Endothelial cell (in vitro differentiated cells): Measurements from ENCODE around the gene ACAT1. TPM values are rescaled to one million over a fixed set of nuclear protein-coding genes. Genes with fewer than 3 reads are reported as not detected.

Experiments
- DNase-seq: peaks from one replicate; pipeline ENCODE4 v3.0.0; 2021; ENCODE audit warnings: low spot score
- H3K27ac Mint-ChIP-seq: one replicate; pipeline ENCODE4 v1.8.0; 2021; ENCODE audit warnings: mixed read lengths, inconsistent platforms; ENCODE audit not compliant: unreplicated experiment
- H3K27me3 Mint-ChIP-seq: one replicate; pipeline ENCODE4 v1.8.0; 2021; ENCODE audit warnings: mild to moderate bottlenecking, moderate library complexity, mixed read lengths, inconsistent platforms; ENCODE audit not compliant: unreplicated experiment
- H3K36me3 Mint-ChIP-seq: one replicate; pipeline ENCODE4 v1.8.0; 2021; ENCODE audit warnings: mild to moderate bottlenecking, low read depth, mixed read lengths, inconsistent platforms; ENCODE audit not compliant: unreplicated experiment
- H3K4me1 Mint-ChIP-seq: one replicate; pipeline ENCODE4 v1.8.0; 2021; ENCODE audit warnings: mild to moderate bottlenecking, mixed read lengths, inconsistent platforms; ENCODE audit not compliant: unreplicated experiment
- H3K4me3 Mint-ChIP-seq: one replicate; pipeline ENCODE4 v1.8.0; 2021; ENCODE audit warnings: mild to moderate bottlenecking, mixed read lengths, inconsistent platforms; ENCODE audit not compliant: unreplicated experiment
- H3K9me3 Mint-ChIP-seq: one replicate; pipeline ENCODE4 v1.8.0; 2021; ENCODE audit warnings: mixed read lengths, inconsistent platforms; ENCODE audit not compliant: unreplicated experiment
- long read RNA-seq: library from polyadenylated mRNA; unstranded; transcript quantifications from one replicate; pipeline ENCODE4 v2.0.0, GENCODE V29; 2020; ENCODE audit not compliant: unreplicated experiment
- total RNA-seq: library from RNA; stranded (reverse); fragmentation: NEBNext Ultra II Directional; extraction: Animal tissue kit (Norgen Biotek cat#: 25700); gene quantifications from one replicate; pipeline ENCODE4 v1.2.1, GENCODE V29; 2021; ENCODE audit not compliant: unreplicated experiment
- TF ChIP-seq, protein P1 (sequence below): fragments of 200-600 bp; sonication (generic); IDR thresholded peaks from one replicate; pipeline ENCODE4 v1.5.0; 2021; ENCODE audit warnings: antibody characterized with exemption; ENCODE audit not compliant: unreplicated experiment

The ACAT1 gene
- 26.2 TPM for total RNA-seq
- long read RNA-seq, transcript ACAT1-201 (12 exons, 1,761 nt) = major isoform, 21 of 21 reads
- long read RNA-seq, partial matches to known transcripts = 0 of 21 reads
- long read RNA-seq, other reads (novel, unspliced or antisense) = 0 of 21 reads

DNA sequence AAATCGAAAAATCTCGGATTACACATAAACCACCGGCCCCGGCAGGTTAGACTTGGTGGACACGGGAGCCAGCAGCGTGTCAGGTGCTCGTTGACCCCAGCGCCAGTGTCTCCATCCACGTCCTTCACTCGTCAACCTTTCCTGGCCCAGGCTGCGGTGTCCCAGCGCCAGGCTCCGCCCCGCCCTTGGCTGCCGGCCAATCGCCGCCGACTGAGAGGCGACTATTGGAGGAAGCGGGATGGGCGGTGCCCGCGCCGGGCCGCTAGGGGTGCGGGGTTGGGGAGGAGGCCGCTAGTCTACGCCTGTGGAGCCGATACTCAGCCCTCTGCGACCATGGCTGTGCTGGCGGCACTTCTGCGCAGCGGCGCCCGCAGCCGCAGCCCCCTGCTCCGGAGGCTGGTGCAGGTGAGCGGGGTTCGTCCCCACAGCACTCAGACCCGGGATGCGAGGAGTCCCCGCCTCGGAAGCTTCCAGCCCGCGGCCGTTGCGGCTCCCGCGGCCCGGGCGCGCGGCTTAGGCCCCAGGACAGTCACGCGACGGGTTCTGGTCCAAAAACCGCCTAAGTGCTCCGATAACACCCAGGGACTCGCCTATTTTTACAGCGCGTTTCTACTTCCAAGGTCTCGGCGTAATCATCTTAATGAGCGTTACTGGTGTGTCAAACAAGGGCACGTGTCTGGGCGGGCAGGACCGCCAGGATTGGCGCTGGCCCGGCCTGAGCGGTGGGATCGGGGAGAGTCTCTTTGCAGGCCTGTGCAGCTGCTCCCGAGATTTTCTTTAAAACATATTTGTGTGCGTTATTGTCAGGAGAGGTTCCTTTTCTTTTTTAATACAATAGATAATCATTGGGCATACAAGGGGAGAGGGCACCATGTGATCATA, at the start of gene ACAT1:
Gene ACAT1, plus strand, starts transcription at position 294 of the 882 bp plus-strand sequence. Its CDS starts 40 bp downstream, at position 334.
- Mint-ChIP-seq H3K9me3 (no peaks in the 10 kb centered on the region), H3K27me3 (peaks cover 11% of the 10 kb centered on the region), H3K36me3 (peaks cover 6% of the 10 kb centered on the region), H3K4me3 (peak within 1 kb of the TSS; percentile 94), H3K27ac (no peak within 1 kb of the TSS), H3K4me1 (peaks cover 18% of the 10 kb centered on the region)
- peak; percentile 92 for DNase-seq
- TF ChIP-seq, protein P1, sequence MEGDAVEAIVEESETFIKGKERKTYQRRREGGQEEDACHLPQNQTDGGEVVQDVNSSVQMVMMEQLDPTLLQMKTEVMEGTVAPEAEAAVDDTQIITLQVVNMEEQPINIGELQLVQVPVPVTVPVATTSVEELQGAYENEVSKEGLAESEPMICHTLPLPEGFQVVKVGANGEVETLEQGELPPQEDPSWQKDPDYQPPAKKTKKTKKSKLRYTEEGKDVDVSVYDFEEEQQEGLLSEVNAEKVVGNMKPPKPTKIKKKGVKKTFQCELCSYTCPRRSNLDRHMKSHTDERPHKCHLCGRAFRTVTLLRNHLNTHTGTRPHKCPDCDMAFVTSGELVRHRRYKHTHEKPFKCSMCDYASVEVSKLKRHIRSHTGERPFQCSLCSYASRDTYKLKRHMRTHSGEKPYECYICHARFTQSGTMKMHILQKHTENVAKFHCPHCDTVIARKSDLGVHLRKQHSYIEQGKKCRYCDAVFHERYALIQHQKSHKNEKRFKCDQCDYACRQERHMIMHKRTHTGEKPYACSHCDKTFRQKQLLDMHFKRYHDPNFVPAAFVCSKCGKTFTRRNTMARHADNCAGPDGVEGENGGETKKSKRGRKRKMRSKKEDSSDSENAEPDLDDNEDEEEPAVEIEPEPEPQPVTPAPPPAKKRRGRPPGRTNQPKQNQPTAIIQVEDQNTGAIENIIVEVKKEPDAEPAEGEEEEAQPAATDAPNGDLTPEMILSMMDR = peak; percentile 44

DNA sequence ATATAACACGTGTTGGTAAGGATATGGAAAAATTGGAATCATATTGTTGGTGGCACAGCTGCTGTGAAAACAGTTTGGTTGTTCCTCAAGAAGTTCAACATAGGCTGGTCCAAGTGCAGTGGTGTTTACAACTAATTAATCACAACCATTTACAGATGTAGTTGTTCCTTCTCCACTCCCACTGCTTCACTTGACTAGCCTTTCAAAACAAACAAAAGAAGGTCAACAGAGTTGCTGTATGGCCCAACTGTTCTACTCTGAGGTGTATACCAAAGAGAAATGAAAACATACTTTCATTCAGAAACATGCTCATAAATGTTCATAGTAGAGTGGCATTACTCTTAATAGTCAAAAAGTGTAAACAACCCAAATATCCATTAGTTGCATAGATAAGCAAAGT, 36.6 kb upstream of the ACAT1 start:
- H3K27me3 Mint-ChIP-seq = no peaks in the 10 kb centered on the region
- no peak for DNase-seq
- H3K4me3 Mint-ChIP-seq = no peak overlapping the region
- H3K36me3 Mint-ChIP-seq = peaks cover 28% of the 10 kb centered on the region
- no peaks in the 10 kb centered on the region for H3K9me3 Mint-ChIP-seq
- H3K4me1 Mint-ChIP-seq = no peaks in the 10 kb centered on the region
- no peak overlapping the region for H3K27ac Mint-ChIP-seq
- TF ChIP-seq, protein P1 = no peak

DNA sequence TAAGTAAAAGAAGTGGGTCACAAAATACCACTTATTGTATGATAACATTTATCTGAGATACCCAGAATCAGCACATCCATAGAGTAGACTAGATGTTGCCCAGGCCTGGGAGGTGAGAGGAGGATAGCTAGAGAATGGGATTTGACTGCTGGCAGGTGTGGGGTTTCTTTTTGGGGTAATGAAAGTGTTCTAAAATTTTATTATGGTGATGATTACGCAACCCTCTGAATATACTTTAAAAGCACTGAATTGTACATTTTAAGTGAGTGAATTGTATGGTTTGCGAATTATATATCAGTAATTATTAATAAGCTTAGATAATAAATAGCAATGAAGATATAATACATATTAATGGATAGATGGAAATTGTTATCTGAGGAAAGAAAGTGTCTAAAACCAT, 35.7 kb upstream of the ACAT1 start:
- no peaks in the 10 kb centered on the region for H3K9me3 Mint-ChIP-seq
- no peaks in the 10 kb centered on the region for H3K27me3 Mint-ChIP-seq
- H3K36me3 Mint-ChIP-seq = peaks cover 21% of the 10 kb centered on the region
- no peaks in the 10 kb centered on the region for H3K4me1 Mint-ChIP-seq
- no peak for DNase-seq
- TF ChIP-seq, protein P1 = no peak
- H3K4me3 Mint-ChIP-seq = no peak overlapping the region
- no peak overlapping the region for H3K27ac Mint-ChIP-seq

DNA sequence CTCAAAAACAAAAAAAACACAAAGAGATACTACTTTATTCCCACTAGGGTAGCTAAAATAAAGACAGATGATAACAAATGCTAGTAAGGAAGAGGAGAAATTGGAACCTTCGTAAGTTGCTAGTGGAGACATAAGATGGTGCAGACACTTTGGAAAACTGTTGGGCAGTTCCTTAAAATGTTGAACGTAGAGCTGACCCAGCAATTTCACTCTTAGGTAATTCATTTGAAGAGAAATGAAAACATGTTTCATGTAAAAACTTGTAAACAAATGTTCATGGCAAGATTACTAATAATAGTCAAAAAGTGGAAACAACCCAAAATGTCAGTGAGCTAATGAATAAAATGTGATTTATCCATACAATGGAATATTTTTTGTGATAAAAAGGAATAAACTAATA, 29.2 kb upstream of the ACAT1 start:
- no peak for DNase-seq
- peaks cover 5% of the 10 kb centered on the region for H3K36me3 Mint-ChIP-seq
- H3K27me3 Mint-ChIP-seq = peaks cover 2% of the 10 kb centered on the region
- no peak overlapping the region for H3K4me3 Mint-ChIP-seq
- no peaks in the 10 kb centered on the region for H3K9me3 Mint-ChIP-seq
- TF ChIP-seq, protein P1 = no peak
- no peak overlapping the region for H3K27ac Mint-ChIP-seq
- no peaks in the 10 kb centered on the region for H3K4me1 Mint-ChIP-seq
